PC-3 (cell line): ENCODE results near the gene PLSCR5.

Experiments used
- CTCF ChIP-seq: fragments of 300-600 bp; sonication (generic); conservative IDR thresholded peaks from 2 replicates; pipeline ENCODE4 v1.5.1; 2017; ENCODE audit warnings: antibody characterized with exemption, low read depth, mild to moderate bottlenecking, low read length
- EZH2 ChIP-seq: fragments of 300-600 bp; sonication (generic); IDR thresholded peaks from one replicate; pipeline ENCODE4 v1.6.1; 2017; ENCODE audit warnings: antibody characterized with exemption, mild to moderate bottlenecking, low read length; ENCODE audit not compliant: unreplicated experiment
- EZH2phosphoT487 ChIP-seq: fragments of 300-600 bp; sonication (generic); IDR thresholded peaks from 2 replicates; pipeline ENCODE4 v1.6.1; 2018; ENCODE audit warnings: mild to moderate bottlenecking, antibody characterized with exemption, low read length, borderline replicate concordance

DNA sequence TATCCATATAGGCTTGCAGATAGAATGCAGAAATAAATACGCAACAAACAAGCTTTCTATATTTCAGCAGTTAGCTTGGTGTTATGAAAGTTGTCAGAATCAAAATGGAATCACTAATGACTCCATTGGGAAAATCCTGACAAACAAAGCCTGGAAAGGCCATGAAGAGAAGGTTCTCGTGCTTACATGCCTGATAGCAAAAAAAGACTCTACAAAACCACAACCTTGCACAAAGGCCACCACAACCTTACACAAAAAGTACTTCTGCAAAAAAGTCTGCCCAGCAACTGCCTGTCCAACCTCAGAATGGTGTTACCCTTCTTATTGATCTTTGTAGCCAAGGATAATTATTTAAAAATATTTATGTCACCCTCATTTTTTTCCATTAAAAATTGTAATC is 46.4 kb downstream of the PLSCR5 start:
- TF ChIP-seq CTCF (no peak), EZH2 (no peak), EZH2phosphoT487 (no peak)
